Adrenal gland (tissue), 5 donors: Measurements from ENCODE around the gene TMEM89.

Source experiments
- CTCF ChIP-seq, 6 experiments: fragments of 450-650 bp in 4 of 6; fragments of 200-600 bp in 2 of 6; sonication (generic) in 1 of 6; IDR thresholded peaks; 1 replicate in 5 of 6; 2 replicates in 1 of 6; pipeline versions ENCODE4 v1.5.1 to v1.8.0; 2016 to 2021; ENCODE audit warnings: antibody characterized with exemption in 6 of 6, mild to moderate bottlenecking in 2 of 6, moderate library complexity in 1 of 6
- POLR2A ChIP-seq, 2 donors: fragments of 450-650 bp; IDR thresholded peaks; one replicate each; pipeline ENCODE4 v1.6.1; 2017; ENCODE audit warnings: antibody characterized with exemption in 2 of 2, mild to moderate bottlenecking in 2 of 2, moderate library complexity in 1 of 2
- donor health status: DM: no; HTN: no; CAD: no.

GRCh38 chr3:48660800-48661400, 39.3 kb upstream of the TMEM89 start:
- TF ChIP-seq CTCF (IDR thresholded peaks at IDR 0.05): no peak
- no peak for TF ChIP-seq POLR2A (IDR thresholded peaks at IDR 0.05)
